Gastrocnemius medialis (tissue), 4 donors: ENCODE results near the gene SCD. TPM values are rescaled to one million over a fixed set of nuclear protein-coding genes. Genes with fewer than 3 reads are reported as not detected.

ENCODE experiments used
- ATAC-seq, 2 donors: fragments of 150-250 bp; one replicate each; pipeline ENCODE4 v1.9.1; 2016
- DNase-seq, 2 donors: peaks; one replicate each; pipeline ENCODE4 v3.0.0-alpha.2; 2019
- H3K27ac ChIP-seq, 4 donors: fragments of 200-600 bp; sonication (generic); 1 replicate in 1 of 4; 2 replicates in 3 of 4; pipeline ENCODE4 v1.5.1; 2016 to 2018; ENCODE audit warnings: mild to moderate bottlenecking in 2 of 4, moderate library complexity in 1 of 4
- H3K27me3 ChIP-seq, 3 donors: fragments of 200-600 bp; sonication (generic) in 2 of 3; 1 replicate in 1 of 3; 2 replicates in 2 of 3; pipeline versions ENCODE4 v1.5.1 to v1.6.0; 2016 to 2019; ENCODE audit warnings: mild to moderate bottlenecking in 1 of 3, moderate library complexity in 1 of 3
- H3K36me3 ChIP-seq, 2 donors: fragments of 200-600 bp; sonication (generic) in 1 of 2; one replicate each; pipeline ENCODE4 v1.5.1; 2017 to 2018
- H3K4me1 ChIP-seq, 2 donors: fragments of 200-600 bp; sonication (generic) in 1 of 2; one replicate each; pipeline ENCODE4 v1.5.1; 2016 to 2017; ENCODE audit warnings: mild to moderate bottlenecking in 2 of 2
- H3K4me3 ChIP-seq, 4 donors: fragments of 200-600 bp; sonication (generic) in 3 of 4; 1 replicate in 1 of 4; 2 replicates in 3 of 4; pipeline ENCODE4 v1.5.1; 2016 to 2019; ENCODE audit warnings: mild to moderate bottlenecking in 2 of 4
- H3K9me3 ChIP-seq, 3 donors: fragments of 200-600 bp; sonication (generic) in 2 of 3; 1 replicate in 1 of 3; 2 replicates in 2 of 3; pipeline ENCODE4 v1.5.1; 2016 to 2019
- POLR2A ChIP-seq, 2 donors: fragments of 450-650 bp; IDR thresholded peaks; one replicate each; pipeline ENCODE4 v1.6.1; 2017; ENCODE audit warnings: antibody characterized with exemption in 2 of 2, mild to moderate bottlenecking in 2 of 2, moderate library complexity in 2 of 2
- in situ Hi-C, 4 donors: fragments of 200-750 bp; cut with MboI; loops; one replicate each; pipeline versions ENCODE4 v1.15.0 to v1.8.0; 2017; ENCODE audit warnings: low sequenced_read_pairs in 4 of 4
- intact Hi-C: fragments of 100-400 bp; cut with DNase I; formaldehyde crosslinking; loops from one replicate; pipeline ENCODE4 v1.15.1; 2023; ENCODE audit warnings: low total_unique reads
- total RNA-seq, 4 donors: library from RNA; depleted of rRNA; stranded (reverse); fragments of >200 nt; gene quantifications; one replicate each; pipeline versions ENCODE4 v1.1.0 to v1.2.3, GENCODE V29; 2016
- TF ChIP-seq, protein P1 (sequence below), 5 experiments: fragments of 450-650 bp in 3 of 5; fragments of 200-600 bp in 2 of 5; sonication (generic) in 2 of 5; IDR thresholded peaks in 4 of 5; conservative IDR thresholded peaks in 1 of 5; 1 replicate in 4 of 5; 2 replicates in 1 of 5; pipeline ENCODE4 v1.5.1; 2016 to 2019; ENCODE audit warnings: antibody characterized with exemption in 5 of 5, mild to moderate bottlenecking in 3 of 5, moderate library complexity in 3 of 5

SCD gene
- total RNA-seq, 4 donors from 2014 or later, result 1.1 to 1.9 (median 1.6) TPM

DNA sequence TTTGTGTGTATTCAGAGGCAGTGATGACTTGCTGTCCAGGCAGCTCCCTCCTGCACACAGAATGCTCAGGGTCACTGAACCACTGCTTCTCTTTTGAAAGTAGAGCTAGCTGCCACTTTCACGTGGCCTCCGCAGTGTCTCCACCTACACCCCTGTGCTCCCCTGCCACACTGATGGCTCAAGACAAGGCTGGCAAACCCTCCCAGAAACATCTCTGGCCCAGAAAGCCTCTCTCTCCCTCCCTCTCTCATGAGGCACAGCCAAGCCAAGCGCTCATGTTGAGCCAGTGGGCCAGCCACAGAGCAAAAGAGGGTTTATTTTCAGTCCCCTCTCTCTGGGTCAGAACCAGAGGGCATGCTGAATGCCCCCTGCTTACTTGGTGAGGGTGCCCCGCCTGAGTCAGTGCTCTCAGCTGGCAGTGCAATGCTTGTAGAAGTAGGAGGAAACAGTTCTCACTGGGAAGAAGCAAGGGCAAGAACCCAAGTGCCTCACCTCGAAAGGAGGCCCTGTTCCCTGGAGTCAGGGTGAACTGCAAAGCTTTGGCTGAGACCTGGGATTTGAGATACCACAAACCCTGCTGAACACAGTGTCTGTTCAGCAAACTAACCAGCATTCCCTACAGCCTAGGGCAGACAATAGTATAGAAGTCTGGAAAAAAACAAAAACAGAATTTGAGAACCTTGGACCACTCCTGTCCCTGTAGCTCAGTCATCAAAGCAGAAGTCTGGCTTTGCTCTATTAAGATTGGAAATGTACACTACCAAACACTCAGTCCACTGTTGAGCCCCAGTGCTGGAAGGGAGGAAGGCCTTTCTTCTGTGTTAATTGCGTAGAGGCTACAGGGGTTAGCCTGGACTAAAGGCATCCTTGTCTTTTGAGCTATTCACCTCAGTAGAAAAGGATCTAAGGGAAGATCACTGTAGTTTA is 15.8 kb downstream of the SCD start:
- no peaks in the 10 kb centered on the region for H3K36me3 ChIP-seq
- peaks cover 14 to 25% of the 10 kb centered on the region in 2 donors for H3K4me1 ChIP-seq
- no peak for TF ChIP-seq POLR2A (IDR thresholded peaks at IDR 0.05)
- TF ChIP-seq, protein P1, sequence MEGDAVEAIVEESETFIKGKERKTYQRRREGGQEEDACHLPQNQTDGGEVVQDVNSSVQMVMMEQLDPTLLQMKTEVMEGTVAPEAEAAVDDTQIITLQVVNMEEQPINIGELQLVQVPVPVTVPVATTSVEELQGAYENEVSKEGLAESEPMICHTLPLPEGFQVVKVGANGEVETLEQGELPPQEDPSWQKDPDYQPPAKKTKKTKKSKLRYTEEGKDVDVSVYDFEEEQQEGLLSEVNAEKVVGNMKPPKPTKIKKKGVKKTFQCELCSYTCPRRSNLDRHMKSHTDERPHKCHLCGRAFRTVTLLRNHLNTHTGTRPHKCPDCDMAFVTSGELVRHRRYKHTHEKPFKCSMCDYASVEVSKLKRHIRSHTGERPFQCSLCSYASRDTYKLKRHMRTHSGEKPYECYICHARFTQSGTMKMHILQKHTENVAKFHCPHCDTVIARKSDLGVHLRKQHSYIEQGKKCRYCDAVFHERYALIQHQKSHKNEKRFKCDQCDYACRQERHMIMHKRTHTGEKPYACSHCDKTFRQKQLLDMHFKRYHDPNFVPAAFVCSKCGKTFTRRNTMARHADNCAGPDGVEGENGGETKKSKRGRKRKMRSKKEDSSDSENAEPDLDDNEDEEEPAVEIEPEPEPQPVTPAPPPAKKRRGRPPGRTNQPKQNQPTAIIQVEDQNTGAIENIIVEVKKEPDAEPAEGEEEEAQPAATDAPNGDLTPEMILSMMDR (IDR thresholded peaks at IDR 0.05 in 4 of 5, conservative IDR thresholded peaks at IDR 0.05 in 1 of 5), result no peak
- DNase-seq (peak in 1 of 2 donors; percentile 51), ATAC-seq (peak in 1 of 2 donors; percentile 29)
- in situ Hi-C loops, result no loop called here
- H3K27ac ChIP-seq, result peak overlapping the region in 3 of 4 donors; percentile 30 to 57 (median 46)
- intact Hi-C loops, result loop anchor here (10.0 kb wide), 1 partner anchor 628 kb away; the partner anchor contains the start of genes COX15 and CUTC
- no peak overlapping the region for H3K4me3 ChIP-seq
- H3K27me3 ChIP-seq, result no peaks in the 10 kb centered on the region
- no peaks in the 10 kb centered on the region for H3K9me3 ChIP-seq

- intact Hi-C loops (loop anchor here (2.0 to 10.0 kb wide), 2 partner anchors 77 to 629 kb away; partner anchors contain the start of genes BLOC1S2, COX15 and CUTC), in situ Hi-C loops (no loop called here)
- Histone ChIP-seq H3K27me3 (no peaks in the 10 kb centered on the region), H3K36me3 (no peaks in the 10 kb centered on the region), H3K4me3 (no peak overlapping the region), H3K4me1 (peaks cover 14 to 22% of the 10 kb centered on the region in 2 donors), H3K27ac (peak overlapping the region in 3 of 4 donors; percentile 36 to 74 (median 68)), H3K9me3 (no peaks in the 10 kb centered on the region)
- no peak for DNase-seq
- TF ChIP-seq, protein P1 (IDR thresholded peaks at IDR 0.05 in 4 of 5, conservative IDR thresholded peaks at IDR 0.05 in 1 of 5), result no peak
- TF ChIP-seq POLR2A (IDR thresholded peaks at IDR 0.05), result no peak
- no peak for ATAC-seq
Observed at GRCh38 chr10:100364175-100364574, 17.1 kb downstream of the SCD start.

GRCh38 chr10:100364735-100365391 is 17.8 kb downstream of the SCD start:
- no peaks in the 10 kb centered on the region for H3K27me3 ChIP-seq
- H3K36me3 ChIP-seq, result no peaks in the 10 kb centered on the region
- H3K4me1 ChIP-seq, result peaks cover 16 to 17% of the 10 kb centered on the region in 2 donors
- DNase-seq, result peak; percentile 86 to 96
- TF ChIP-seq POLR2A (IDR thresholded peaks at IDR 0.05), result peak in 1 of 2 donors; percentile 34
- TF ChIP-seq, protein P1 (IDR thresholded peaks at IDR 0.05 in 4 of 5, conservative IDR thresholded peaks at IDR 0.05 in 1 of 5), result peak in 1 of 5 experiments; percentile 17
- no peaks in the 10 kb centered on the region for H3K9me3 ChIP-seq
- intact Hi-C loops, result loop anchor here (1.0 to 10.0 kb wide), 3 partner anchors 8 to 630 kb away; partner anchors contain the start of genes BLOC1S2, COX15 and CUTC
- no peak overlapping the region for H3K4me3 ChIP-seq
- in situ Hi-C loops, result no loop called here
- H3K27ac ChIP-seq, result peak overlapping the region; percentile 66 to 74 (median 70)
- ATAC-seq, result peak; percentile 98 to 99

DNA sequence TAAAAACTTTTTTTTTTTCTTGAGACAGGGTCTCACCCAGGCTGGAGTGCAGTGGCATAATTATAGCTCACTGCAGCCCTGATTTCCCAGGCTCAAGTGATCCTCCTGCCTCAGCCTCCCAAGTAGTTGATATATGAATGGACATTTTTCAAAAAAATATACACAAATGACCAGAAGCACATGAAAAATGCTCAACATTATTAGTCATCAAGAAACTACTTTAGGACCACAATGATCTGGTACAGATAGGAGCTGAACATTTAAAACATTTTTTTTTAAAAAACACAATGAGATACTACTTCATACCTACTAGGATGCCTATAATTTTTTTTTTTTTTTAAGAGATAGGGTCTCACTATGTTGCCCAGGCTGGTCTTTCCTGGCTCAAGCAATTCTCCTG is 21.7 kb downstream of the SCD start:
- peaks cover 44 to 48% of the 10 kb centered on the region in 2 donors for H3K4me1 ChIP-seq
- no peaks in the 10 kb centered on the region for H3K27me3 ChIP-seq
- no peak overlapping the region for H3K4me3 ChIP-seq
- no peaks in the 10 kb centered on the region for H3K36me3 ChIP-seq
- no peaks in the 10 kb centered on the region for H3K9me3 ChIP-seq
- DNase-seq (no peak), ATAC-seq (no peak)
- no peak overlapping the region for H3K27ac ChIP-seq
- intact Hi-C loops, result loop anchor here (10.0 kb wide), 1 partner anchor 634 kb away; the partner anchor contains the start of genes COX15 and CUTC
- in situ Hi-C loops, result no loop called here
- no peak for TF ChIP-seq POLR2A (IDR thresholded peaks at IDR 0.05)
- TF ChIP-seq, protein P1 (IDR thresholded peaks at IDR 0.05 in 4 of 5, conservative IDR thresholded peaks at IDR 0.05 in 1 of 5), result no peak
